OCI-LY3 (cell line): ENCODE data around the gene SLC6A6.

Experiments
- CTCF ChIP-seq: fragments of 200-600, 300-600 bp; sonication (generic); IDR thresholded peaks from 2 replicates; pipeline ENCODE4 v1.5.1; 2014; ENCODE audit warnings: antibody characterized with exemption, low read length, low read depth
- EZH2phosphoT487 ChIP-seq: fragments of 200-600 bp; shearing (Covaris generic); IDR thresholded peaks from 2 replicates; pipeline ENCODE4 v1.6.1; 2018; ENCODE audit warnings: antibody characterized with exemption, mixed run types, low read depth

- no peak for TF ChIP-seq CTCF
- TF ChIP-seq EZH2phosphoT487, result no peak
Observed at GRCh38 chr3:14359348-14359747, 43.1 kb upstream of the SLC6A6 start.
